Kasumi-1 (cell line): ENCODE data around the gene DFFA.
"Not testable (repeated sequence)": the region's sequence is repeated elsewhere in the genome, so short reads cannot be mapped to it uniquely, and the experiment has no call there.

Source experiments
- DNase-seq, 2 experiments: peaks; one replicate each; lab custom pipeline; 2025; lab: John Stamatoyannopoulos, UW

The DFFA gene

GRCh38 chr1:10429868-10430215 is 42.5 kb downstream of the DFFA start:
- no peak for DNase-seq

GRCh38 chr1:10428984-10429383 is 43.3 kb downstream of the DFFA start:
- no peak for DNase-seq

GRCh38 chr1:10426535-10426848 is 45.8 kb downstream of the DFFA start:
- DNase-seq: not testable (repeated sequence)

GRCh38 chr1:10425826-10426534 is 46.3 kb downstream of the DFFA start:
- DNase-seq: not testable (repeated sequence)

GRCh38 chr1:10424651-10425050 is 47.7 kb downstream of the DFFA start:
- DNase-seq: no peak

- no peak for DNase-seq
Measured at GRCh38 chr1:10424034-10424433, 48.3 kb downstream of the DFFA start.

- DNase-seq: no peak
Measured at GRCh38 chr1:10421637-10422036, 50.7 kb downstream of the DFFA start.

- no peak for DNase-seq
Measured at GRCh38 chr1:10419351-10419750, 53.0 kb downstream of the DFFA start.

GRCh38 chr1:10418741-10419140 is 53.6 kb downstream of the DFFA start:
- not testable (repeated sequence) for DNase-seq

GRCh38 chr1:10415967-10416366 is 56.4 kb downstream of the DFFA start:
- DNase-seq: not testable (repeated sequence)

- DNase-seq: peak; percentile 95
Measured at GRCh38 chr1:10415211-10415930, 57.0 kb downstream of the DFFA start.

GRCh38 chr1:10407201-10407600 is 65.1 kb downstream of the DFFA start:
- DNase-seq: no peak
